AG20443 (cell line): ENCODE measurements around the gene LRPAP1.

ENCODE experiments used
- DNase-seq: peaks from one replicate; pipeline ENCODE4 v3.0.0; 2012; ENCODE audit warnings: low spot score, mixed read lengths

The LRPAP1 gene

GRCh38 chr4:3472411-3473141 lies 59.6 kb downstream of the LRPAP1 start:
- DNase-seq: no peak

GRCh38 chr4:3471886-3472285 lies 60.3 kb downstream of the LRPAP1 start:
- DNase-seq: no peak

GRCh38 chr4:3471098-3471760 lies 61.0 kb downstream of the LRPAP1 start:
- no peak for DNase-seq

- no peak for DNase-seq
These were observed 61.8 kb downstream of the LRPAP1 start for GRCh38 chr4:3470244-3471097.

GRCh38 chr4:3469386-3470243 lies 62.6 kb downstream of the LRPAP1 start:
- no peak for DNase-seq

GRCh38 chr4:3468804-3469203 lies 63.4 kb downstream of the LRPAP1 start:
- DNase-seq: no peak

GRCh38 chr4:3468154-3468553 lies 64.1 kb downstream of the LRPAP1 start:
- DNase-seq: no peak

- no peak for DNase-seq
These were observed 64.6 kb downstream of the LRPAP1 start for GRCh38 chr4:3467601-3468031.

- DNase-seq: no peak
These were observed 65.3 kb downstream of the LRPAP1 start for GRCh38 chr4:3466691-3467600.

GRCh38 chr4:3465698-3466671 lies 66.2 kb downstream of the LRPAP1 start:
- no peak for DNase-seq

GRCh38 chr4:3464911-3465697 lies 67.1 kb downstream of the LRPAP1 start:
- DNase-seq: no peak

- DNase-seq: no peak
These were observed 67.8 kb downstream of the LRPAP1 start for GRCh38 chr4:3464349-3464905.

- no peak for DNase-seq
These were observed 68.5 kb downstream of the LRPAP1 start for GRCh38 chr4:3463556-3464348.

GRCh38 chr4:3462790-3463415 lies 69.3 kb downstream of the LRPAP1 start, which contains the start of gene DOK7:
DOK7 (plus strand) TSS chr4:3463306; CDS start chr4:3463376, 70 bp downstream.
- DNase-seq: peak; percentile 68

- DNase-seq: no peak
These were observed 69.9 kb downstream of the LRPAP1 start for GRCh38 chr4:3462321-3462789.

- DNase-seq: no peak
These were observed 70.5 kb downstream of the LRPAP1 start for GRCh38 chr4:3461515-3462291.
